SJCRH30 (cell line): ENCODE measurements around the gene TBL1X. TPM values are rescaled to one million over a fixed set of nuclear protein-coding genes. Genes with fewer than 3 reads are reported as not detected.
"Not testable (repeated sequence)": the region's sequence is repeated elsewhere in the genome, so short reads cannot be mapped to it uniquely, and the experiment has no call there.

ENCODE experiments used
- DNase-seq, 2 experiments: peaks; one replicate each; pipeline ENCODE4 v3.0.0-alpha.2; 2015 to 2020
- H3K27ac ChIP-seq: fragments of 250-450 bp; sonication (Bioruptor Pico); 2 replicates; pipeline ENCODE4 v1.5.1; 2020; ENCODE audit warnings: mild to moderate bottlenecking, moderate library complexity
- H3K27me3 ChIP-seq: fragments of 250-450 bp; sonication (Bioruptor Pico); 2 replicates; pipeline ENCODE4 v1.5.1; 2020; ENCODE audit warnings: mild to moderate bottlenecking, moderate library complexity
- H3K36me3 ChIP-seq: fragments of 250-450 bp; sonication (Bioruptor Pico); 2 replicates; pipeline ENCODE4 v1.5.1; 2020; ENCODE audit warnings: mild to moderate bottlenecking, moderate library complexity
- H3K4me1 ChIP-seq: fragments of 250-450 bp; sonication (Bioruptor Pico); 2 replicates; pipeline ENCODE4 v1.5.1; 2020; ENCODE audit warnings: mild to moderate bottlenecking, moderate library complexity
- H3K4me3 ChIP-seq: fragments of 250-450 bp; sonication (Bioruptor Pico); 2 replicates; pipeline ENCODE4 v1.5.1; 2020; ENCODE audit warnings: mild to moderate bottlenecking, moderate library complexity
- H3K9me3 ChIP-seq: fragments of 250-450 bp; sonication (Bioruptor Pico); replicated peaks from 2 replicates; pipeline ENCODE4 v1.5.1; 2020; ENCODE audit warnings: mild to moderate bottlenecking, moderate library complexity
- total RNA-seq: library from RNA; depleted of rRNA; stranded (reverse); fragments of >200 nt; shearing (Covaris generic); gene quantifications from 2 replicates; pipeline ENCODE4 v1.2.3, GENCODE V29; 2014

Gene TBL1X
- total RNA-seq, 1 experiment from 2014 or later = 26.3 TPM

GRCh38 chrX:9471571-9471985, 6.7 kb downstream of the TBL1X start:
- no peaks in the 10 kb centered on the region for H3K27me3 ChIP-seq
- DNase-seq = no peak
- H3K4me1 ChIP-seq = peaks cover 8% of the 10 kb centered on the region
- no peak overlapping the region for H3K4me3 ChIP-seq
- no peaks in the 10 kb centered on the region for H3K9me3 ChIP-seq
- H3K27ac ChIP-seq = no peak overlapping the region
- H3K36me3 ChIP-seq = peaks cover 9% of the 10 kb centered on the region; the same call in 1 of the 2 replicates

- no peak overlapping the region for H3K4me3 ChIP-seq
- peaks cover 9% of the 10 kb centered on the region; the same call in 1 of the 2 replicates for H3K36me3 ChIP-seq
- no peaks in the 10 kb centered on the region for H3K27me3 ChIP-seq
- no peak for DNase-seq
- peaks cover 17% of the 10 kb centered on the region for H3K4me1 ChIP-seq
- no peak overlapping the region for H3K27ac ChIP-seq
- no peaks in the 10 kb centered on the region; the same call in 1 of the 2 replicates for H3K9me3 ChIP-seq
Observed at GRCh38 chrX:9473708-9474107, 8.8 kb downstream of the TBL1X start.

DNA sequence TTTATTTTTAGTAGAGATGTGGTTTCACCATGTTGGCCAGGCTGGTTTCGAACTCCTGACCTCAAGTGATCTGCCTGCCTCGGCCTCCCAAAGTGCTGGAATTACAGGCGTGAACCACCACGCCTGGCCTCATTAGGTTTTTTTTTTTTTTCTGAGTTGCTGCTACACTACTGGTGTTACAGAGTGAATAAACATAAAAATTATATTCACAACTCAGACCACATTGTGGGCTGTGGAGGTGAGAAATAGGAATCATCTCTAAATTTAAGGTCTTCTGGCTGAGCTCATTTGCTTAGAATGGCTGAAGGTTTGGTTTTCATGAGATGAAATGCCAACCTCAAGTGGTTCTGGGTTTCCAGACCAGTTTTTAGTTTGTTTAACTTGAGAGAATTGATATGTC, 10.6 kb downstream of the TBL1X start:
- H3K9me3 ChIP-seq, H3K27ac ChIP-seq, DNase-seq, H3K36me3 ChIP-seq, H3K4me3 ChIP-seq, H3K27me3 ChIP-seq: not testable (repeated sequence)
- H3K4me1 ChIP-seq = peaks cover 17% of the 10 kb centered on the region

GRCh38 chrX:9475984-9476383, 11.1 kb downstream of the TBL1X start:
- Histone ChIP-seq H3K27me3 (no peaks in the 10 kb centered on the region), H3K4me3 (no peak overlapping the region), H3K9me3 (no peaks in the 10 kb centered on the region; the same call in 1 of the 2 replicates), H3K27ac (no peak overlapping the region), H3K36me3 (no peaks in the 10 kb centered on the region), H3K4me1 (peaks cover 17% of the 10 kb centered on the region)
- DNase-seq = no peak

- no peaks in the 10 kb centered on the region for H3K27me3 ChIP-seq
- H3K27ac ChIP-seq = no peak overlapping the region
- no peak overlapping the region for H3K4me3 ChIP-seq
- H3K36me3 ChIP-seq = no peaks in the 10 kb centered on the region
- no peaks in the 10 kb centered on the region; the same call in 1 of the 2 replicates for H3K9me3 ChIP-seq
- peaks cover 17% of the 10 kb centered on the region for H3K4me1 ChIP-seq
- no peak for DNase-seq
Observed at GRCh38 chrX:9476810-9477575, 12.1 kb downstream of the TBL1X start.

DNA sequence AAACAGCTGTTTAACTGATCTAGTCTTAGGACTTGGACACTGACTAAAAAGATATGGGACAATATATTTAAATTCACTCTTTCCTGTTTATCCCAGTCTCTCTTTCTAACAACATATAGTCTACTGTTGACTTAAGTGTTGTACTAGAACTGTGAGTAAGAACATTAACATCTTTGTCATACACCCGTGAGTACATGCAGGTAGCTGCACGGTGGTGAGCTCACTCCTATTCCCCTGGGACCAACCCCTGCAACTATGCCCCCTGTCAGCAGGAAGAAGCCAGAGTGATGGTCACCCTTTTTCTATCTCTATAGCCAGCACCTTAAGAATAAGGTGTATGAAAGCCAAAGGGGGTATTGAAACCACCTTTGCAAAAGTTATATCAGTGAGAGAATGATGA, 17.6 kb downstream of the TBL1X start:
- Histone ChIP-seq H3K36me3 (no peaks in the 10 kb centered on the region), H3K4me3 (no peak overlapping the region), H3K27me3 (no peaks in the 10 kb centered on the region), H3K9me3 (no peaks in the 10 kb centered on the region; the same call in 1 of the 2 replicates), H3K27ac (no peak overlapping the region), H3K4me1 (no peaks in the 10 kb centered on the region; the same call in 1 of the 2 replicates)
- no peak for DNase-seq

DNA sequence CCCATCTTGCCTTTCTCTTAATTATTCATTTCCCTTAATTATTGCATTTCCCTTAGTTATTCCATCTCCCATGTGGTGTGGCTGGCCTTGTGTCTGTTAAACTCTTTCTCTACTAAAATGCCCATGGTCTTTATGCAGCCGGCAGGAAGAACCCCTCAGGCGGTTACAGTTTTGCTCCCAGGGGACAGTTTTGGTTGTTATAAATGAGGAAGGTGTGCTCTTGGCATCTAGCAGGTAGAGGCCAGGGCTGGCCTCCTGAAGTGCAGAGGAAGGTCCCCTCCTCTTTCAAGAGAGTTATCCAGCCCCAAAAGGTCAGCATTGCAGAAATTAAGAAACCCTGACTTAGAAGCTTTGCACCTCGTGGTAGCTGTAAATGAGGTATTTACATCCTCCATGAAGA, 18.0 kb downstream of the TBL1X start:
- no peaks in the 10 kb centered on the region for H3K36me3 ChIP-seq
- no peak for DNase-seq
- H3K4me1 ChIP-seq = no peaks in the 10 kb centered on the region
- H3K9me3 ChIP-seq = no peaks in the 10 kb centered on the region; the same call in 1 of the 2 replicates
- H3K27ac ChIP-seq = no peak overlapping the region
- no peaks in the 10 kb centered on the region for H3K27me3 ChIP-seq
- H3K4me3 ChIP-seq = no peak overlapping the region

DNA sequence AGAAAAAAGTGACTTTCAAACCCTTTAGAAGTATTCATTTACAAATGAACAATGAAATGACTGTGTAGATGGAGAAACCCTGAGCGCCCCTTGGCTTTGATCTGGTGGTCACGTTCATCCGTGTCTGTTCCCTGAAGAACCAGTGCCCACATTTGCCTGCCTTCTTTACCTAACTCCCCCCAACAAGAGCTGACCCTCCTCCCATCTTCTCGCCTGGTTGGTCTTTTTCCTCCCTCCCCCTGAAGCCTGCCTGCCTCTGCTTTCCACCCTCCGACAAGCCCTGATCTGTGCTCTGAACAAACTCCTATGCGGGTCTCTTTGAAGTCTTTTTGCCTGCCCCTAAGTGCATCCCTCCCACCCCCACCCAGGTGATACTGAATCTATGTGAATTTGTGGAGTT, 18.5 kb downstream of the TBL1X start:
- Histone ChIP-seq H3K9me3 (no peaks in the 10 kb centered on the region; the same call in 1 of the 2 replicates), H3K36me3 (no peaks in the 10 kb centered on the region), H3K4me1 (no peaks in the 10 kb centered on the region), H3K4me3 (no peak overlapping the region), H3K27me3 (no peaks in the 10 kb centered on the region), H3K27ac (no peak overlapping the region)
- DNase-seq = no peak

GRCh38 chrX:9486786-9487387, 22.0 kb downstream of the TBL1X start:
- no peak overlapping the region for H3K4me3 ChIP-seq
- DNase-seq = no peak

DNA sequence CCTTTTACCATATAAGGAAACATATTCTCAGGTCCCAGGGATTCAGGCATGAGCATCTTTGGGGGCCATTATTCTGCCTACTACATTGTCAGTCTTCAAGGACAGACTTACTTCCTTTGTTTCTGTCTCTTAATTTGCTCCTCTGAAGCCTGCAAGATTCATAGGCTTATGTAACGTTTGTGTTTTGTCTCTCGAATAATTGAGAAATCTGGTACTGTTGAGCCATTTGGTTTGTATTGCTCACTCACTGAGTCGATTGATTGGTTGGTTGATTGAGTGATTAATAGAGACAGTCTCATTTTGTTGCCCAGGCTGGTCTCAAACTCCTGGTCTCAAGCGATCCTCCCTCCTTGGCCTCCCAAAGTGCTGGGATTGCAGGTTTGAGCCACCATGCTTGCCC, 23.7 kb downstream of the TBL1X start:
- DNase-seq = no peak
- Histone ChIP-seq H3K27ac (no peak overlapping the region), H3K4me1 (no peaks in the 10 kb centered on the region), H3K27me3 (no peaks in the 10 kb centered on the region), H3K4me3 (no peak overlapping the region), H3K36me3 (no peaks in the 10 kb centered on the region; the same call in 1 of the 2 replicates), H3K9me3 (no peaks in the 10 kb centered on the region)

More at GRCh38 chrX:9486786-9487387, 22.0 kb downstream of the TBL1X start:
- H3K27ac ChIP-seq = no peak overlapping the region
- no peaks in the 10 kb centered on the region for H3K36me3 ChIP-seq
- no peaks in the 10 kb centered on the region for H3K4me1 ChIP-seq
- no peaks in the 10 kb centered on the region for H3K9me3 ChIP-seq
- H3K27me3 ChIP-seq = no peaks in the 10 kb centered on the region

GRCh38 chrX:9489234-9489633, 24.4 kb downstream of the TBL1X start:
- Histone ChIP-seq H3K4me1 (no peaks in the 10 kb centered on the region), H3K36me3 (no peaks in the 10 kb centered on the region; the same call in 1 of the 2 replicates), H3K27me3 (no peaks in the 10 kb centered on the region), H3K27ac (no peak overlapping the region), H3K9me3 (no peaks in the 10 kb centered on the region), H3K4me3 (no peak overlapping the region)
- DNase-seq = no peak

- Histone ChIP-seq H3K27me3 (no peaks in the 10 kb centered on the region), H3K36me3 (peaks cover 3% of the 10 kb centered on the region; the same call in 1 of the 2 replicates), H3K4me1 (no peaks in the 10 kb centered on the region), H3K4me3 (no peak overlapping the region), H3K9me3 (no peaks in the 10 kb centered on the region), H3K27ac (no peak overlapping the region)
- no peak for DNase-seq
Observed at GRCh38 chrX:9492901-9493300, 28.0 kb downstream of the TBL1X start.

GRCh38 chrX:9493936-9494335, 29.1 kb downstream of the TBL1X start:
- H3K36me3 ChIP-seq = peaks cover 3% of the 10 kb centered on the region; the same call in 1 of the 2 replicates
- DNase-seq = no peak
- no peak overlapping the region for H3K27ac ChIP-seq
- no peaks in the 10 kb centered on the region for H3K27me3 ChIP-seq
- H3K4me1 ChIP-seq = no peaks in the 10 kb centered on the region
- H3K9me3 ChIP-seq = no peaks in the 10 kb centered on the region
- no peak overlapping the region for H3K4me3 ChIP-seq

GRCh38 chrX:9494771-9495170, 29.9 kb downstream of the TBL1X start:
- DNase-seq = no peak
- H3K27ac ChIP-seq = no peak overlapping the region
- no peaks in the 10 kb centered on the region for H3K9me3 ChIP-seq
- H3K27me3 ChIP-seq = no peaks in the 10 kb centered on the region
- H3K36me3 ChIP-seq = peaks cover 3% of the 10 kb centered on the region; the same call in 1 of the 2 replicates
- no peaks in the 10 kb centered on the region for H3K4me1 ChIP-seq
- no peak overlapping the region for H3K4me3 ChIP-seq

- H3K4me3 ChIP-seq = no peak overlapping the region
- H3K27me3 ChIP-seq = no peaks in the 10 kb centered on the region
- no peak for DNase-seq
- H3K9me3 ChIP-seq = no peaks in the 10 kb centered on the region
- no peak overlapping the region for H3K27ac ChIP-seq
- peaks cover 3% of the 10 kb centered on the region; the same call in 1 of the 2 replicates for H3K36me3 ChIP-seq
- H3K4me1 ChIP-seq = no peaks in the 10 kb centered on the region
Observed at GRCh38 chrX:9495496-9495895, 30.6 kb downstream of the TBL1X start.
